Right kidney (tissue), 1 donor: ENCODE results near the gene ANKRD63.
A peak's percentile ranks its signal among the peaks of the same experiment; 100 is the strongest.

Source experiments
- DNase-seq: peaks from one replicate; pipeline ENCODE4 v3.0.0-alpha.2; 2016

Gene ANKRD63

GRCh38 chr15:40279437-40280141 lies 3.3 kb downstream of the ANKRD63 start:
- peak; percentile 75 for DNase-seq

- DNase-seq = no peak
Observed at GRCh38 chr15:40278026-40278425, 4.8 kb downstream of the ANKRD63 start.

GRCh38 chr15:40277471-40277870 lies 5.4 kb downstream of the ANKRD63 start:
- DNase-seq = no peak

- no peak for DNase-seq
Observed at GRCh38 chr15:40276927-40277326, 5.9 kb downstream of the ANKRD63 start.

GRCh38 chr15:40275954-40276353 lies 6.9 kb downstream of the ANKRD63 start:
- DNase-seq = no peak

- no peak for DNase-seq
Observed at GRCh38 chr15:40275523-40275922, 7.3 kb downstream of the ANKRD63 start.

- peak; percentile 68 for DNase-seq
Observed at GRCh38 chr15:40274350-40275274, 8.3 kb downstream of the ANKRD63 start.

- no peak for DNase-seq
Observed at GRCh38 chr15:40273428-40273827, 9.4 kb downstream of the ANKRD63 start.

GRCh38 chr15:40272485-40273056 lies 10.3 kb downstream of the ANKRD63 start:
- DNase-seq = no peak

GRCh38 chr15:40271685-40272484 lies 11.0 kb downstream of the ANKRD63 start:
- no peak for DNase-seq

GRCh38 chr15:40270246-40270995 lies 12.4 kb downstream of the ANKRD63 start:
- no peak for DNase-seq

GRCh38 chr15:40269604-40270003 lies 13.3 kb downstream of the ANKRD63 start:
- no peak for DNase-seq

- DNase-seq = no peak
Observed at GRCh38 chr15:40267670-40268069, 15.2 kb downstream of the ANKRD63 start.

- no peak for DNase-seq
Observed at GRCh38 chr15:40266828-40267304, 16.0 kb downstream of the ANKRD63 start.

- no peak for DNase-seq
Observed at GRCh38 chr15:40265875-40266274, 17.0 kb downstream of the ANKRD63 start.

- DNase-seq = no peak
Observed at GRCh38 chr15:40265355-40265754, 17.5 kb downstream of the ANKRD63 start.

GRCh38 chr15:40264321-40265153 lies 18.3 kb downstream of the ANKRD63 start:
- DNase-seq = no peak

- no peak for DNase-seq
Observed at GRCh38 chr15:40263024-40263754, 19.7 kb downstream of the ANKRD63 start.

- no peak for DNase-seq
Observed at GRCh38 chr15:40259021-40259420, 23.8 kb downstream of the ANKRD63 start.

GRCh38 chr15:40258544-40258943 lies 24.3 kb downstream of the ANKRD63 start:
- DNase-seq = no peak
